GM18520 (cell line): Measurements from ENCODE around the gene ZDHHC14.

Experiments used
- ATAC-seq: cut with Tn5 transposase; IDR thresholded peaks from one replicate; pipeline ENCODE4 v1.9.1; 2021; ENCODE audit not compliant: unreplicated experiment

ZDHHC14 gene

GRCh38 chr6:157613011-157613522, 232.1 kb downstream of the ZDHHC14 start:
- no peak for ATAC-seq

- ATAC-seq, result no peak
These were observed 233.1 kb downstream of the ZDHHC14 start for GRCh38 chr6:157614026-157614568.

- no peak for ATAC-seq
These were observed 234.4 kb downstream of the ZDHHC14 start for GRCh38 chr6:157615420-157615769.

- ATAC-seq, result no peak
These were observed 235.0 kb downstream of the ZDHHC14 start for GRCh38 chr6:157615951-157616350.

GRCh38 chr6:157620944-157621343, 240.0 kb downstream of the ZDHHC14 start:
- ATAC-seq, result no peak

GRCh38 chr6:157621406-157621805, 240.4 kb downstream of the ZDHHC14 start:
- ATAC-seq, result no peak

- no peak for ATAC-seq
These were observed 241.4 kb downstream of the ZDHHC14 start for GRCh38 chr6:157622427-157622826.

GRCh38 chr6:157625111-157625510, 244.1 kb downstream of the ZDHHC14 start:
- no peak for ATAC-seq

- no peak for ATAC-seq
These were observed 244.8 kb downstream of the ZDHHC14 start for GRCh38 chr6:157625764-157626163.

GRCh38 chr6:157627195-157627966, 246.4 kb downstream of the ZDHHC14 start:
- no peak for ATAC-seq

GRCh38 chr6:157628463-157628862, 247.5 kb downstream of the ZDHHC14 start:
- no peak for ATAC-seq

- no peak for ATAC-seq
These were observed 248.2 kb downstream of the ZDHHC14 start for GRCh38 chr6:157629220-157629619.

- no peak for ATAC-seq
These were observed 249.6 kb downstream of the ZDHHC14 start for GRCh38 chr6:157630463-157631080.

GRCh38 chr6:157631412-157631811, 250.4 kb downstream of the ZDHHC14 start:
- ATAC-seq, result no peak

- no peak for ATAC-seq
These were observed 251.0 kb downstream of the ZDHHC14 start for GRCh38 chr6:157631838-157632614.

- ATAC-seq, result no peak
These were observed 251.8 kb downstream of the ZDHHC14 start for GRCh38 chr6:157632821-157633220.

GRCh38 chr6:157634546-157634945, 253.6 kb downstream of the ZDHHC14 start:
- ATAC-seq, result no peak

- ATAC-seq, result no peak
These were observed 254.6 kb downstream of the ZDHHC14 start for GRCh38 chr6:157635388-157636244.

GRCh38 chr6:157637516-157637915, 256.5 kb downstream of the ZDHHC14 start:
- no peak for ATAC-seq

GRCh38 chr6:157637941-157638662, 257.1 kb downstream of the ZDHHC14 start:
- ATAC-seq, result no peak
